ENCODE data around the gene TUBAL3.
"Not testable (repeated sequence)": the region's sequence is repeated elsewhere in the genome, so short reads cannot be mapped to it uniquely, and the experiment has no call there.

The TUBAL3 gene

GRCh38 chr10:5396556-5397300, 7.9 kb downstream of the TUBAL3 start:
- Histone ChIP-seq H3K4me3 (no peak overlapping the region), H3K27me3 (no peaks in the 10 kb centered on the region), H3K4me1 (peaks cover 0 to 9% (median 4%) of the 10 kb centered on the region in 10 experiments; a peak in 10 of 20 replicates), H3K27ac (no peak overlapping the region), H3K36me3 (no peaks in the 10 kb centered on the region), H3K9me3 (replicated peaks in 1 of 11) (peaks cover 2 to 9% (median 7%) of the 10 kb centered on the region in 11 experiments; a peak in 20 of 22 replicates), H3K9ac (no peak overlapping the region), H4K20me1 (no peaks in the 10 kb centered on the region), H3K4me2 (peak overlapping the region in 2 of 11 experiments; percentile 30 to 66; a peak in 2 of 22 replicates)
- no peak for TF ChIP-seq Cebpa-rat (IDR thresholded peaks at IDR 0.05)

GRCh38 chr10:5395168-5395567, 9.5 kb downstream of the TUBAL3 start:
- no peaks in the 10 kb centered on the region for H3K36me3 ChIP-seq
- no peak overlapping the region for H3K4me3 ChIP-seq
- no peak overlapping the region for H3K9ac ChIP-seq
- no peaks in the 10 kb centered on the region for H4K20me1 ChIP-seq
- no peak overlapping the region for H3K27ac ChIP-seq
- H3K9me3 ChIP-seq (replicated peaks in 1 of 11): peaks cover 18 to 24% (median 22%) of the 10 kb centered on the region in 11 experiments
- H3K4me1 ChIP-seq: peaks cover 0 to 9% (median 4%) of the 10 kb centered on the region in 10 experiments; a peak in 10 of 20 replicates
- H3K27me3 ChIP-seq: no peaks in the 10 kb centered on the region
- no peak for TF ChIP-seq Cebpa-rat (IDR thresholded peaks at IDR 0.05)
- H3K4me2 ChIP-seq: no peak overlapping the region

DNA sequence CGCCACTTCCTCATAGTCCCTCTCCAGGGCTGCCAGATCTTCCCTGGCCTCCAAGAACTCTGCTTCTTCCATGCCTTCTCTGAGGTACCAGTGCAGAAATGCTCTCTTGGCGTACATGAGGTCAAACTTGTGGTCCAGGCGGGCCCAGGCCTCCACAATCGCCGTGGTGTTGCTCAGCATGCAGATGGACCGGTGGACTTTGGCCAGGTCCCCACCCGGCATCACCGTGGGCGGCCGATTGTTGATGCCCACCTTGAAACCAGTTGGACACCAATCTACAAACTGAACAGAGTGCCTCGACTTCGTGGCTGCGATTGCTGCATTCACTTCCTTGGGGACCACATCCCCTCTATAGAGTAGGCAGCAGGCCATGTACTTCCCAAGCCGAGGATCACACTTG, 11.1 kb downstream of the TUBAL3 start:
- H3K27ac ChIP-seq: no peak overlapping the region
- no peaks in the 10 kb centered on the region for H3K36me3 ChIP-seq
- no peaks in the 10 kb centered on the region for H4K20me1 ChIP-seq
- no peak overlapping the region for H3K9ac ChIP-seq
- H3K9me3 ChIP-seq (replicated peaks in 1 of 11): peaks cover 32 to 40% (median 39%) of the 10 kb centered on the region in 11 experiments
- peaks cover 0 to 9% (median 4%) of the 10 kb centered on the region in 10 experiments; a peak in 10 of 20 replicates for H3K4me1 ChIP-seq
- no peak for TF ChIP-seq Cebpa-rat (IDR thresholded peaks at IDR 0.05)
- no peak overlapping the region for H3K4me3 ChIP-seq
- H3K27me3 ChIP-seq: no peaks in the 10 kb centered on the region
- no peak overlapping the region for H3K4me2 ChIP-seq

- no peak overlapping the region for H3K9ac ChIP-seq
- no peaks in the 10 kb centered on the region for H4K20me1 ChIP-seq
- no peaks in the 10 kb centered on the region for H3K4me1 ChIP-seq
- H3K4me2 ChIP-seq: no peak overlapping the region
- H3K4me3 ChIP-seq: no peak overlapping the region
- no peak for TF ChIP-seq Cebpa-rat (IDR thresholded peaks at IDR 0.05)
- no peak overlapping the region for H3K27ac ChIP-seq
- peaks cover 32 to 43% (median 39%) of the 10 kb centered on the region in 11 experiments for H3K9me3 ChIP-seq (replicated peaks in 1 of 11)
- no peaks in the 10 kb centered on the region for H3K36me3 ChIP-seq
- H3K27me3 ChIP-seq: no peaks in the 10 kb centered on the region
Observed at GRCh38 chr10:5391790-5392189, 12.8 kb downstream of the TUBAL3 start.

- no peak for TF ChIP-seq Cebpa-rat (IDR thresholded peaks at IDR 0.05)
- Histone ChIP-seq H3K4me1 (no peaks in the 10 kb centered on the region), H3K27ac (no peak overlapping the region), H3K9me3 (replicated peaks in 1 of 11) (peaks cover 32 to 43% (median 39%) of the 10 kb centered on the region in 11 experiments), H3K9ac (no peak overlapping the region), H3K4me2 (no peak overlapping the region), H3K4me3 (no peak overlapping the region; a peak in 1 of 20 replicates), H3K36me3 (no peaks in the 10 kb centered on the region), H4K20me1 (no peaks in the 10 kb centered on the region), H3K27me3 (no peaks in the 10 kb centered on the region)
Observed at GRCh38 chr10:5390607-5391205, 13.9 kb downstream of the TUBAL3 start.

DNA sequence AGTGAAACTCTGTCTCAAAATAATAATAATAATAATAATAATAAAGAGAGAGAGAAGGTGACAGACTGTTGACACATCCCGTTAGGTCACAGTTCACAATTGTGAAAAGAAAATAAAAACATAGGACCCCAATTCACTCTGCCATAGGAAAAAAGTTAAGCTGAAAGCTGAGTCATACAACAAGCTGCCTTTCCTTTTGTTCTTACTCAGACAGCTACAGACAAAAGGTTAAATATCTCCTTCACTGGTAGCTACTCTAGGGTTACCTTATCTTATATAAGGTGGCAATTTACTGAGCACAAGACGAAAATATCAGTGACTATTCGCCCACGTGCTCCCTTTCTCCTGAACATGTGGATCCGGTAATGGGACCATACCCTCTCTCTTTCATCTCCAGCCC, 17.5 kb downstream of the TUBAL3 start:
- Histone ChIP-seq H3K36me3 (no peaks in the 10 kb centered on the region), H3K4me2 (no peak overlapping the region), H3K4me1 (peaks cover 0 to 4% (median 0%) of the 10 kb centered on the region in 10 experiments; a peak in 1 of 20 replicates), H3K9ac (no peak overlapping the region), H4K20me1 (no peaks in the 10 kb centered on the region), H3K27me3 (no peaks in the 10 kb centered on the region), H3K4me3 (no peak overlapping the region), H3K9me3 (replicated peaks in 1 of 11) (peaks cover 32 to 40% (median 35%) of the 10 kb centered on the region in 11 experiments), H3K27ac (no peak overlapping the region)
- no peak for TF ChIP-seq Cebpa-rat (IDR thresholded peaks at IDR 0.05)

- Histone ChIP-seq H3K9ac (no peak overlapping the region), H3K4me1 (peaks cover 0 to 4% (median 0%) of the 10 kb centered on the region in 10 experiments; a peak in 1 of 20 replicates), H3K36me3 (no peaks in the 10 kb centered on the region), H3K27me3 (no peaks in the 10 kb centered on the region), H3K27ac (no peak overlapping the region), H3K4me3 (no peak overlapping the region), H3K4me2 (no peak overlapping the region), H3K9me3 (replicated peaks in 1 of 11) (peaks cover 15 to 26% (median 18%) of the 10 kb centered on the region in 11 experiments), H4K20me1 (no peaks in the 10 kb centered on the region)
- no peak for TF ChIP-seq Cebpa-rat (IDR thresholded peaks at IDR 0.05)
Observed at GRCh38 chr10:5385224-5385623, 19.4 kb downstream of the TUBAL3 start.

GRCh38 chr10:5381187-5381586, 23.4 kb downstream of the TUBAL3 start:
- no peak overlapping the region for H3K27ac ChIP-seq
- no peak for TF ChIP-seq Cebpa-rat (IDR thresholded peaks at IDR 0.05)
- H4K20me1 ChIP-seq: no peaks in the 10 kb centered on the region
- no peaks in the 10 kb centered on the region for H3K36me3 ChIP-seq
- no peak overlapping the region for H3K4me2 ChIP-seq
- no peak overlapping the region for H3K9ac ChIP-seq
- no peaks in the 10 kb centered on the region for H3K27me3 ChIP-seq
- H3K9me3 ChIP-seq (replicated peaks in 1 of 11): peaks cover 4 to 15% (median 8%) of the 10 kb centered on the region in 11 experiments; a peak in 19 of 22 replicates
- H3K4me3 ChIP-seq: no peak overlapping the region
- H3K4me1 ChIP-seq: peaks cover 0 to 4% (median 0%) of the 10 kb centered on the region in 10 experiments; a peak in 1 of 20 replicates

GRCh38 chr10:5380395-5380794, 24.2 kb downstream of the TUBAL3 start:
- H3K4me3 ChIP-seq, H3K4me2 ChIP-seq, H3K9ac ChIP-seq, H3K4me1 ChIP-seq, H3K36me3 ChIP-seq, H3K27me3 ChIP-seq, H4K20me1 ChIP-seq, H3K27ac ChIP-seq: not testable (repeated sequence)
- peaks cover 4 to 15% (median 8%) of the 10 kb centered on the region in 11 experiments; a peak in 19 of 22 replicates for H3K9me3 ChIP-seq (replicated peaks in 1 of 11)

DNA sequence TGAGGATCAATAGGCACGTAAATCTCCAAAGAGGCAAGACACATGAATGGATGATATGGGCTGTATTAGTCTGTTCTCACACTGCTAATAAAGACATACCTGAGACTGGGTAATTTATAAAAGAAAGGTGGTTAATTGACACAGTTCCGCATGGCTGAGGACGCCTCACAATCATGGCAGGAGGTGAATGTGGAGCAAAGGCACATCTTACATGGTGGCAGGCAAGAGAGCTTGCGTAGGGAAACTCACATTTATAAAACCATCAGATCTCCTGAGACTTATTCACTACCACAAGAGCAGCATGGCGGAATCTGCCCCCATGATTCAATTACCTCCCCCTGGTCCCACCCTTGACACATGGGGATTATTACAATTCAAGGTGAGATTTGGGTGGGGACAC, 25.4 kb downstream of the TUBAL3 start:
- not testable (repeated sequence) for H4K20me1 ChIP-seq, H3K27me3 ChIP-seq

More for the DNA sequence above, 25.4 kb downstream of the TUBAL3 start:
- not testable (repeated sequence) for H3K4me1 ChIP-seq, H3K9ac ChIP-seq, H3K4me2 ChIP-seq, H3K36me3 ChIP-seq, H3K4me3 ChIP-seq, H3K27ac ChIP-seq
- peaks cover 11 to 23% (median 15%) of the 10 kb centered on the region in 11 experiments for H3K9me3 ChIP-seq (replicated peaks in 1 of 11)

Data from BLaER1 treated with 17β-estradiol and CSF1 and Interleukin-3, amounts not matched to agents 10 nM and 100 nM (cell line).